Astrocyte of the cerebellum (primary cell): ENCODE results near the gene MAN1C1.

Experiments
- DNase-seq: peaks from one replicate; pipeline ENCODE4 v3.0.0-alpha.2; 2011; ENCODE audit warnings: low read depth
- H3K4me3 ChIP-seq: 2 replicates; pipeline ENCODE4 v1.5.1; 2011; ENCODE audit warnings: mild to moderate bottlenecking, low read depth, low read length, moderate library complexity
- in situ Hi-C: cut with HindIII; loops from 2 replicates; pipeline ENCODE4 v1.10.0; 2017; ENCODE audit warnings: low sequenced_read_pairs
- TF ChIP-seq, protein P1 (sequence below): IDR thresholded peaks from 2 replicates; pipeline ENCODE4 v1.5.1; 2012; ENCODE audit warnings: low read length, low read depth, moderate library complexity, mild to moderate bottlenecking; ENCODE audit errors: missing control alignments

MAN1C1 gene

GRCh38 chr1:25723250-25723880 lies 106.8 kb downstream of the MAN1C1 start:
- TF ChIP-seq, protein P1, sequence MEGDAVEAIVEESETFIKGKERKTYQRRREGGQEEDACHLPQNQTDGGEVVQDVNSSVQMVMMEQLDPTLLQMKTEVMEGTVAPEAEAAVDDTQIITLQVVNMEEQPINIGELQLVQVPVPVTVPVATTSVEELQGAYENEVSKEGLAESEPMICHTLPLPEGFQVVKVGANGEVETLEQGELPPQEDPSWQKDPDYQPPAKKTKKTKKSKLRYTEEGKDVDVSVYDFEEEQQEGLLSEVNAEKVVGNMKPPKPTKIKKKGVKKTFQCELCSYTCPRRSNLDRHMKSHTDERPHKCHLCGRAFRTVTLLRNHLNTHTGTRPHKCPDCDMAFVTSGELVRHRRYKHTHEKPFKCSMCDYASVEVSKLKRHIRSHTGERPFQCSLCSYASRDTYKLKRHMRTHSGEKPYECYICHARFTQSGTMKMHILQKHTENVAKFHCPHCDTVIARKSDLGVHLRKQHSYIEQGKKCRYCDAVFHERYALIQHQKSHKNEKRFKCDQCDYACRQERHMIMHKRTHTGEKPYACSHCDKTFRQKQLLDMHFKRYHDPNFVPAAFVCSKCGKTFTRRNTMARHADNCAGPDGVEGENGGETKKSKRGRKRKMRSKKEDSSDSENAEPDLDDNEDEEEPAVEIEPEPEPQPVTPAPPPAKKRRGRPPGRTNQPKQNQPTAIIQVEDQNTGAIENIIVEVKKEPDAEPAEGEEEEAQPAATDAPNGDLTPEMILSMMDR = no peak
- no peak overlapping the region for H3K4me3 ChIP-seq
- in situ Hi-C loops = no loop called here
- DNase-seq = no peak

DNA sequence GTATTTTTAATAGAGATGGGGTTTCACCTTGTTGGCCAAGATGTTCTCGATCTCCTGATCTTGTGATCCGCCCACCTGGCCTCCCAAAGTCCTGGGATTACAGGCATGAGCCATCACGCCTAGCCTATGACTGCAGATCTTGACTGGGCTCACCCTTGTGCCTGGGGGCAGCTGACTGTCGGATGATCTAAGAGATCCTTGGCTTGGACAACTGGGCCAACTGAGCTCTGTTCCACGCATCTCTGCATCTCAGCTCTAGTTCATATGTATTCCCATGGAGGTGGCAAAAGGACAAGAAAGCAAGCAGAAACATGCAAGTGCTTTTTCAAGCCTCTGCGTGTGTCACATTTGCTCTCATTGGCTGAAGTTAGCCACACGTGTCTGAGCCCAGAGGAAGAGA lies 107.6 kb downstream of the MAN1C1 start:
- no peak for DNase-seq
- H3K4me3 ChIP-seq = no peak overlapping the region
- in situ Hi-C loops = no loop called here
- TF ChIP-seq, protein P1 = no peak

DNA sequence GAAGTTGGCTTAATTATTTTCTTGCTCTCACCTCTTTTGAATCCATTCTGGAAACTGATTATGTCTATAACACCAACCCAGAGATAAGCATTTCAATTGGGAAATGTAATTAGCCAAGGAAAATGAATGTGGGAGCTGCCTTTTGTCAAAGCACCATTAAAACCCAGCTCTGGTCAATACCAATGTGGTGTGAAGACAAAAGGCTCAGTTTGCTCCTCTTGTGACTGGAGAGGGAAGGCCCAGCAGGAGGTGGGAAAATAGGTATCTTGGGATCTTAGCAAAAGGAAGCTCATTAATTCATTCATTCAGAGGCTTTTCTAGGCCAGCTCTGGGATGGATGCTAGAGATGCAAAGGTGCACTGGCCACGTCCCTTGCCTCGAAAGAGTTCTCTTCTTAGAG lies 108.4 kb downstream of the MAN1C1 start:
- no peak for DNase-seq
- no peak overlapping the region for H3K4me3 ChIP-seq
- TF ChIP-seq, protein P1 = no peak
- in situ Hi-C loops = no loop called here

DNA sequence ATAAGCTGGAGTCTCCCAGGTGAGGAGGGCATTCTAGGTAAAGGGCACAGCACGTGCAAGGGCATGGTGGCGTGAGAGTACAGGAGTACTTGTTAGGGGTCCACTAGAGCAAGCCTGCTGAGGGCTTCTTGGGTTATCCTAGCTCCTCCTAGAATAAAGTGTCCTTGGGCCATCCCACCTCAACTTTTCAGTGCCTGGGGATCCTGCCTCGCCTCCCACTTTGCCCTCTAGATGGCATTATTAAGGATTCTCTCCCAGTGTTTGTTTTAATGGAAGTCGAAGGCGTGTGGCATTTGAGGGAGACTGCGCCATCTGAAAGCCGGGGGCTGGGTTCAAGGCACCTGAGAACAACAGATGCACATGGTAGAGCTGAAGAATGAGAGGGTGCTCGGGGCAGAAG lies 108.9 kb downstream of the MAN1C1 start:
- no peak for DNase-seq
- no peak overlapping the region for H3K4me3 ChIP-seq
- TF ChIP-seq, protein P1 = no peak
- in situ Hi-C loops = no loop called here

DNA sequence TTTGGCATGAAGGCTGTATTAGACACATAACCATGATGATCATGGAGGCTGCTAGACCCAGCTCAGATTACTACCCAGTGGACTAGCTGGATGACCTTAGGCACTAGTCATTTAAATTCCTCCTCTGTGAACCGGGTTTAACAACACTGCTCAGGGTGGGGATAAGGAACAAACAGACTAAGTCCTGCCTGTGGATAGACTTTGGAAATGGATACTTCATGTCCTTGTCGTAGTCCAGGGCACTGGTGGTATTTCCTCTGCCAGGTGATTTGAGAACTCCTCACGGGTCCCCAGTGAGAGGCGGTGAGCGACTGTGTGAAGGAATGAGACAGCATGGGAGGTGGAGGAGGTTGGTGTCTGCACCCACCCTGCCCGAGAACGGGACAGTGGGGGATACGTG lies 110.5 kb downstream of the MAN1C1 start:
- TF ChIP-seq, protein P1 = no peak
- in situ Hi-C loops = no loop called here
- no peak overlapping the region for H3K4me3 ChIP-seq
- no peak for DNase-seq

DNA sequence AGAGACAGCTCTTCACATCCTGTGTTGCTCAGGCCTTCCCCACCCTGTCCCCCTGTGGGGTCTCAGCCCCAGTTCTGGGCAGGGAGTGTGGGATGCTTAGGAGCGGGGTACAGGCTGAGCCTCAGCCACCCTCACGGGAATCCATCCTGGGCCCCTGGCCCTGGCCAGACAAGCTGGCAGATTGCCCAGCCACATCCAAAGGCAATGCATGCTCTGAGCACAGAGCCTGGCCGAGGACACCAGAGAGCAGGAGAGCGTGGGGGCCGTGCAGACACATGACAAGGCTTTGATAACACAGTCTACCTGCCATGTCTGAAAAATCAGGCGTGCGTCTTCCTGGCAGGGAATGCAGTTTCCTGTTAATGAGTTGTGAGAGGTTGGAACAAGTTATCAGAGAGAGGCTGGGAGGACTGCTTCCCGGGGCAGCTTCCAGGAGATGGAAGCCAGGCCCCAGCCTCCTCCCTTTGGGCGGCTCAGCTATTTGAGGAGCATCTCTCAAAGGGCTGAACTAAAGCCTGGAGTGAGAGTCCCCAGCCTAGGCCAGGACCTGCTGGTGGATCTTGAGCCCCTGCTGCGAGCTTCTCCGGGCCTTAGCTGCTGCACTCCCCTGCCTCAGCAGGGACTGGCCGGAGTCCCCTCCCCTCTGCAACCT lies 111.2 kb downstream of the MAN1C1 start:
- DNase-seq = no peak
- TF ChIP-seq, protein P1 = no peak
- in situ Hi-C loops = no loop called here
- H3K4me3 ChIP-seq = no peak overlapping the region
